Measurements from ENCODE around the gene INPP5A.
"Not testable (repeated sequence)": the region's sequence is repeated elsewhere in the genome, so short reads cannot be mapped to it uniquely, and the experiment has no call there.

The INPP5A gene

DNA sequence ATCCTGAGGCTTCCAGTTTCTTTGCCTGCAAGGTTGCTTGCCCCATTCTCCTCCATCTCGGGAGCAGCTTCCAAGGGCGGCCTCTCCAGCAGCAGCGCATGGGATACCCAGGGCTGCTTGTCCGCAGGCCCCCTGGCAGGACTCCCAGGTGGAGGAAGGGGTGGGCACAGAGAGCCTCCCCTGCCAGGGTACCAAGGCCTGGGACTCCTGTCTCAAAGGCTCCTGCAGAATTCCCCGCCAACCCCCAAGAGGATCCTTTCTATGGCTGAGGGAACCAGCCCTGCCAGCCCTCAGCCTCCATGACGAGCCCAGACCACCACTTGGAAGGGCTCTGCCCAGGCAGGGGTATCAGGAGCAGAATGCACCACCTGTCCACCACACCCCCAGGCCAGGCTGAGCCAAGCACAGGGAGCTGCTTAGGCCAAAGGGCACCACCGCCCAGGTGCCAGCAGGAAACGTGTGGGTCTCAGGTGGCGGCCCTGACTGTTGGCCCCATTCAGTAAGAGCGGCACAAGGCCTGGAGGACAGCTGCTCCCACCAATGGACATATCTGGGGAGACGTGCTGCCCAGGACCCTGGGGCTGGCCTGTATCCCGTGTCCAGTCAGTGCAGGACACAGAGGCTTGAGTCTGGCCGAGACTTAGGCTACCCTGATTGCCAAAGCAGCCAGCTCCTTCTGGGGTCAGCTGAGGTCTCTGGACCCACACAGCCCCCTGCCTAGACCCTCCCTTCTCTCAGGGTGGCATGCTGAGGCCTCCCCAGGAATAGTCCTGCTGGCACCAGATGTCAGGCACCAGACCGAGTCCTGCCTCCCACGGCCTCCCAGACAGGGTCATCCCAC, 33.8 kb upstream of the INPP5A start:
- DNase-seq (ENCODE audit: low spot score): no peak

DNA sequence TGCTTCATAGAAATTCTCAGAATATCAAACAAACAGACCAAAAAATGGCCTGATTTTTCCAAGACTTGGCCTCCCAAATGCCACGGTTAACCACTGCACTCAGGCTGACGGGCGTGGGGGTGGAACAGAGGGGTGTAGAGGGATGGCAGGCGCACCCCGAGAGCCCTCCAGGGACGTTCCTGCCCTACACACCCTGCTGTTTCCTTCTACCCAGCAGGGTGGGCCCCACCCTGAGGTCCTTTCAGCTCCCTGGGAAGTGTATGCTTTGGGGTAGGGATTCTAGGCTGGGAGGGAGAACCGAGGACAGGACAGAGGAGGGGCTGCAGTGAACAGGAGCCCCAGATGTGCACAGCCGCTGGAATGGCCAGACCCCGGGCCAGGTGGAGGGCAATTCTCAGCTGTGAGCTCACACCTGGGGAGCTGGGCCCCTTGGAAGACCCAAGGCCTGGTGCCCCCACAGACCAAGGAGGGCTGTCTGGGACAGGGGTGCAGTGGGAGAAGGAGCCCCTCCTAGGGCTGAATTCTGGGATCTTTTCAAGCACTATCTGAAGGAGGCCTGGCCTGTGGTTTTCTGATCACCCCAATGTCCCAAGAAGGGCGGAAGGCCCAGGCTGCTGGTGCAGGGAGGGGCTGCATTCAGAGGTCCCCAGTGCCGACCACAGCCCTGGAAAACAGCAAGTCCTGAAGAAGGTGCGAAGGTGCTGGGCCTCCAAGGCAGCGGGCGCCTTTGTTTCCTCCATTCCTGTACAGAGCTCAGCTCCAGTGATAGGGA, 32.9 kb upstream of the INPP5A start:
- no peak for DNase-seq (ENCODE audit: low spot score)

DNA sequence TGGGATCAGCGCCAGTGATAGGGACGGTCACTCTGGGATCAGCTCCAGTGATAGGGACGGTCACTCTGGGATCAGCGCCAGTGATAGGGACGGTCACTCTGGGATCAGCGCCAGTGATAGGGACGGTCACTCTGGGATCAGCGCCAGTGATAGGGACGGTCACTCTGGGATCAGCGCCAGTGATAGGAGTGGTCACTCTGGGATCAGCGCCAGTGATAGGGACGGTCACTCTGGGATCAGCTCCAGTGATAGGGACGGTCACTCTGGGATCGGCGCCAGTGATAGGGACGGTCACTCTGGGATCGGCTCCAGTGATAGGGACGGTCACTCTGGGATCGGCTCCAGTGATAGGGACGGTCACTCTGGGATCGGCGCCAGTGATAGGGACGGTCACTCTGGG, 32.0 kb upstream of the INPP5A start:
- not testable (repeated sequence) for DNase-seq (ENCODE audit: low spot score)

DNA sequence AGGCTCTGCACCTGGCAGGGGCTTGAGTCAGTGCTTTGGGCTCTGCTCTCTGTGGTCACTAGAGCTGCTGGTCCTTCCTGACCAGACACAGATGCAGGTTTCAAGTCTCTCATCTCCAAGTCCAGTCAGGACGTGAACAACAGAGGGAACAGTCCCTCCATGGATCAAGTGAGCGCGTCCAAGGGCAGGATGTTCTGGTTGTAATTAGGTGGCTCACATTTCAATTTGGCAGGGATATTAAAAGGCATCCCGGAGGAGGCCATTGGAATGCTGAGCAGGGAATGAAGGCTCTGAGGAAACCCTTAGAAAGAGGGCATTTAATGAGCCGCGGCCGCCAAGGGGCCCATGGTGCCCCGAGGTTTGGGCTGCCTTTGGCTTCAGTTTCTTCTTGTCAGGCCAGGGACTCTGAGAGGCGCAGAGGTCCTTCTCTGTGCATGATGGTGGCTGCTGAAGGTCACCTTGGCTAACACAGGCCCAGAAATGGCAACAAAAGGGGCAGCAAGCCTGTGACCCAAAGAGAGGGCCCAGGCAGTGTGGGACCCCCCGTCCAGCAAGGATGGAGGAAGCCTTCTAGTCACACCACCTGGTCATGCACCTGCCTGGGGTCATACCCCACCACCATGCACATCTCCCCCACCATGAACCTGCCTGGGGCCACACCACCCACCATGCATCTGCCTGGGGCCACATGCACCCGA, 30.7 kb upstream of the INPP5A start:
- DNase-seq (ENCODE audit: low spot score): no peak

DNA sequence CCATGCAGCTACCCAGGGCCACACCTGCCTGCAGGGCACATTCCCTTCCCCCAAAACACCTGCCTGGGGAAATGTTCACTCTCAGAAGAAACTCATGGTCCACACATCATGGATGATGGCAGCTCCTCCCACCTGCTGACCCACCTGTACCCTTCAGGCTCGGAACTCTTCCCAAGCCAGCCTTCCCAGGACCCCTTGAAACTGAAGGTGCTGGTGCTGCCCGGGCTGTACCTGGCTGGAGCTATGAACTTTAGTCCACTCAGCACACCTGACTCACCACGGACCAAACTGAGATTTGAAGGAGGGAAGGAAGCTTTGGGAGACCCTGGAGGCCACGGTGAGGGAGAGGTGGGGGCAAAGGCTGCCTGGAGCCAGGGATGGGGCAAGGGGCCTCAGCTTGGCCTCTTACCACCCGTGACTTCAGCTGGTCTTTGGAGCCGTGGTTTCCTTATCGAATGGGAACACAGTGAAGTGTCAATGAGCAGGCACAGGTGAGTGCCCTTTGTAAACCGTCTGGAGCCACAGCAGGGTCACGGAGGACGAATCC, 30.1 kb upstream of the INPP5A start:
- DNase-seq (ENCODE audit: low spot score): no peak

DNA sequence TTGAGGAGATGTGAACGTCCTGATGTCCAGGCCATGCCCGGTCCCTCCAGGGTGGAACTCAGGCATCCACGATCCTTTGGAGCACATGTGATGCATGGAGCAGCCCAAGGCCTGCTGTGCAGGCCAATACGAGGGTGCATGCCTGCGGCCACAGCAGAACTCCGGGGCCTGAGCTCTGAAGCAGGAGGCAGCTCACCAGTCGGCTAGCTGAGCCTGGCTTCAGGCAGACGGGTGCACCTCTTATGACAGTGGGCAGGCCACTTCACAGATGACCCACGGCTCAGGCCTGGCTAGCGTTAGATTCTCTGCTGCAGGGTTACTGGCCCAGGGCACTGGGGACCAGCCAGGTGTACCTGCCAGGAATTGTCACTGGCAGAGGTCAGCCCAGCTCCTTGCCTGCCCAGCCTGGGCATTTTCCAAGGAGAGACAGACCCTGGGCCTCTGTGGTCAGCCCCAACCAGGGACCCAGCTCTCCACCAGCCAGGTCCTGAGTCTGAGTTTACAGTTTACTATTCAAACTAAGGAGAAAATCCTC, 29.6 kb upstream of the INPP5A start:
- no peak for DNase-seq (ENCODE audit: low spot score)

DNA sequence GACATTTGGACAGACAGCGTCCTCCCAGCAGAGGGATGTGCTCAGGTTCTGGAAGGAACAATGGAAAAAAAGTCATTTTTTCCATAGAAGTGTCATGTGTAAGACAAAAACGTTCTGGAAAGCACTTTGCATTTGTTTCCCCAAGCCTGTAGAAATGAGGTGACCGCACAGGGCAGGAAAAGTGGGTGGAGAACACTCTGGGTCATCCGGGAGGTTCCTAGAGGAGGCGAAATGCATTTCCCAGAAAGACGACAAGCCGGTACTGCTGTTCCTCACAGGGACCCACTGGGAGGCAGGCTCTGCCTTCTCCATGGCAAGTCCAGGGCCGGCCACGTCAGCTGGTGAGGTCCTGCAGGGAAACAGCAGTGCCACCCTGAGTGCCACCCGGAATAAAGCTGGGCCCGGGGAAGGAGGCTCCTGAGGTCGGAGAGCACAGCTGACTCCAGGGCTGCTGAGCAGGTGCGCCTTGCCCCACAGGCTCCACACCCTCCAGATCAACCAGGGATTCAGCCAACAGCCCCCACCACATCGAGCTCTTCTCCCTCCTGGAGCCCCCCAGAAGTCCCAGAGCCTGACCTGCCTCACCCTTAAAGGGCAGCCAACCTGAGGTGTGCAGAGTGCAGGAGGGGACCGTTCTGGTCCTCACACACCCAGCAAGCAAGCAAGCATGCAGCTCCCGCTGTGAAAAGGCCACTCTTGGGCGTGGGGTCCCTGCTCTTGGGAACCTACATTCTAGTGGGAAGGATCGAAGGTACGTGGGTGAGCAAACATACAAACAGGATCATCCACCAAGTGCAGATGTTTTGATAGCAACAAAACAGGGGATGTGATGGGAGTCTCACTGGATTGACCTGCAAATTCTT, 28.8 kb upstream of the INPP5A start:
- DNase-seq (ENCODE audit: low spot score): no peak

DNA sequence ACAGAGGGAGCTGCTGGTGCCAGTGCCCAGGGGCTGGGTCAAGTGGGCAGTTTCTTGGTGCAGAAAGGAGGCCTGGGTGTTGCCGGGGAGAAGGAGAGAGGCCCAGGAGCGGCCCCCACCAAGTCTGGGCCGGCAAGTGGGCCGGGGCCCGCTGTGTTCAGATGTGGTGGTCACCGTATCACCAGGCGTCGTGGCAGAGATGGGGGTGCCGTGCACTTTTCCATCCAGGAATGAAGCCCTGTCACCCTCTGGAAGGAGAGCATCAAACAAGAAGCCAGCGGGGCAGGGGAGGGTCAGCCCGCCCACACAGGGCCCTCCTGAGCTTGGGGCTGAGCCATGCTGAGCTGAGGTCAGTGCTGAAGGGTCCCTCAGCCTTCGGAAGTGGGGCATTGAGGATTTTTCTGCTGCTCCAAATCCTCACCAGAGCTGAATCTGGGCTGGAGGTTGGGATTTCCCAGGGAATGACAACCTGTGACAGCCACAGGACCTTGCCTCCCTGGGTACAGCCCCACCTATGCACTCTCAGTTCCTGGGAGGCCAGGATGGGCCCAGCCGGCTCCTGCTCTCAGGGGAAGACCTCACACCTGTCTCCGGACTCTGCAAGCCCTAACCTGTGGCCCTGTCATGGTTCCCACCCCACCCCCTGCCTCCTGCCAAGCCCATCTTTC, 27.9 kb upstream of the INPP5A start:
- DNase-seq (ENCODE audit: low spot score): no peak

DNA sequence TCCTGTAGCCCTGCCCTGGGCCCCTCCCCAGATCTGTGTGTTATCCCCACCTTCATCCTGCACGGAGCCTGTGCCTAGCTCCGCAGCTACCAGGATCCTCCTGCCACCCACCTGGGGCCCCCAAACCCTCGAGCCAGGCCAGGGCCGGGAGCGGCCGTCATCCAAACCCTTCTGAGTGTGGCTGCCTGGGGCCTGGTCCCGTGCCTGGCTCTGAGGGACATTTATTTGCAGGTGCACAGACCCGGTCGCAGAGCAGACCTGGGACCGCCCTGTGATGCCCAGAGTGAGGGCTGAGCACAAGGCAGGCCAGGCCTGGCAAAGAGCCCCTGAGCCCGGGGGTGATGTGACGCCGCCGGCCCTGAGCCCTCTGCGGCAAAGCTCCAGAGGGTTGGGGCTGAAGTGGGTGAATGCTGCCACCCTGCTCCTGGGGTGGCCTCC, 27.4 kb upstream of the INPP5A start:
- DNase-seq (ENCODE audit: low spot score): no peak

DNA sequence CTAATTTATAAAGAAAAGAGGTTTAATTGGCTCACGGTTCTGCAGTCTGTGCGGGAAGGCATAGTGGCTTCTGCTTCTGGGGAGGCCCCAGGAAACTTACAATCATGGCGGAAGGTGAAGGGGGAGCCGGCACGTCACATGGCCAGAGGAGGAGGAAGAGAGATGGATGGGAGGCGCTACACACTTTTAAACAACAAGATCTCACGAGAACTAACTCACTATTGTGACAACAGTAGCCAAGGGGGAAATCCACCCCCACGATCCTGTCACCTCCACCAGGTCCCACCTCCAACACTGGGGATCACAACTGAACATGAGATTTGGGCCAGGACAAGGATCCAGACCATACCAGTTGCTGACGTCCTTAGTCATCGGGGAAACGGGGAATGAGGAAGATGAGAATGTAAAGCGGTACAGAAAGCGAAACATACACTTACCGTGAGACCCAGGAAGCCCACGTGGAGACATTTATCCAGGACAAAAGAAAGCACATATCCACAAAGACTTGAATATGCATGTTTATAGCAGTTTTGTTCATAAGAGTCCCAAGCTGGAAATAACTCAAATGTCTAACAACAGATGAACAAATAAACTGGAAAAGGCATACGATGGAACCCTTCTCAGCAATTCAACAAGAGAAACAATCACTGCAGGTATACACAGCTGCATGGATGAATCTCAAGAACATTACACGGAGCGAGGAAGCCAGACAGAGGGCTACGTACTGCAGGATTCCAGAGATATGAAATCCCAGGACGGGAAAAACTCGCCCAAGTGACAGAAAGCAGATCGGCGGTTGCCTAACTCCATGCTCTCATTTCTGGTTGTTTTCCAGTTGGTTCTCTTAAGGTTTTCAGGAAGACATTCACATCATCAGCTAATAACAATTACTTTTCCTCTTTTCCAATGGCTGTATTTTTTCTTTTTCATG, 26.2 kb upstream of the INPP5A start:
- no peak for DNase-seq (ENCODE audit: low spot score)

DNA sequence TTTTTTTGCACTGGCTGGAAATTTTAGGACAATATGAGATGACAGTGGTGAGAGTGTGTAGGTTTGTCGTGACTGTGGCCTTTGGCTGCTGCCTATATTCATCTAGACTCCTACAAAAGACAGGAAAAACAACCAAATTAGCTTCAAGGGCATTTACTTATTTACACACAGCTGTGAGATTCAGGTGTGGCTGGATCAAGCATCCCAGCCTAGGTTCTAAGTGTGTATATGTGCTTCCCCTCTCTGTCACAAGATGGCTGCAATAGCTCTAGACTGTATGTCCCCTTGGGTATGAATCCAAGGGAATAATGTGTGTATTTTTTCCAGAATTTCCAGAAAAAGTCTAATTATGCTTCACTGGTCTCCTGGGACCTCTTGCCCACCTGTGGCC, 25.5 kb upstream of the INPP5A start:
- no peak for DNase-seq (ENCODE audit: low spot score)

DNA sequence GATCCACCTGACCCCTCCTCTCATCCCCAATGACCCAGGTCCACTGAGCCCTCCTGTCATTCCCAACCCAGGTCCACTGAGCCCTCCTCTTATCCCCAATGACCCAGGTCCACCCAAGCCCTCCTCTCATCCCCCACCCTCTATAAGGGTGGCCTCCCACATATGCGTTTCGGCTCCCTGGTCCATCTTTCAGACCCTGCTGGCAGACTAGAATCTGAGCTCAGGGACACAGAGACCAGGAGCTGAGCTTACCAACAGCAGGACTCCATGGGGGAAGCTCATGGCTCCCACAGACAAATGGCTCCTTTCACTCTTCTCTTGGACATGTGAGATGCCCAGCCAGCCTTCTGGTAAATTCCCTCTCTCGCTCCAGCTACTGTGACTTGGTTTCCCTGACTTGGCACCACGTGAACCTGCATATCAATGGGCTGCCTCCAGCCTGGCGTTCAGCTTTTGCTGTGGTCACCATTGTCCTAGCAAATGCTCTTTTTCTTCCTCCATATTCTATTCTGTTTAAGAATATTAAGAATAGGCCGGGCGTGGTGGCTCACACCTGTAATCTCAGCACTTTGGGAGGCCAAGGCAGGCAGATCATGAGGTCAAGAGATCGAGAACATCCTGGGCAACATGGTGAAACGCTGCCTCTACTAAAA, 24.8 kb upstream of the INPP5A start:
- no peak for DNase-seq (ENCODE audit: low spot score)

DNA sequence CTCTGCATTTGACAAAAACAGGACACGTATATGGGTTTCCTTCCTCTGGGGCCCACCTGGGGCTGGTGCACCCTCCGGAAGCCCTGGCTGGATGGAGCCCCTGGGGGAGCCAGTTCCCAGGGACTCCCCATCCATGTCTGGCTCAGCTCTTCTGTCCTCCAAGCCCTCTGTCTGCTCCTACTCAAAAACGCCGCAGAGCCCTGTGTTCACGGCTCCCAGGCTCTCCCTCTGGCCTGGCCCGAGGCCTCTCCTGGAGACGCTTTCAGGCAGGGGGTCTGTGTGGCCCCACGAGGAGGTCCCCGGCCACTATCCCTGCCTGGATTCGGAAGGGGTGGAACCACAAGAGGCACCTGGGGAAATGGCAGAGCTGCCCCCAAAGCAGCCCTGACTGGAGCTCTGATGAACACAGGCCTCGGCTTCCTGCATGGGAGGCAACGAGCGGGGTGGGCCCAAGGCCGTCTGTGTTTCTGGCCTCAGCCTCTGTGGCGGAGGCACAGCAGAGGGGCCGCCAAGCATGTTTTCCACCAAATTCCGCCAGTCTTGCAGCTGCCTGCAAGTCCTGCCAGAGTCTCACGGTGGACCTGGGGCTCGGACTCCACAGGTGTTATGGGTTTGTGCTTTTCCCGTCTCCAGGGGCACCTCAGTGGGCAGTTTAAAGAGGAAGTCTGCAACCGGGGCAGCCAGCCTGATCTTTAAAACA, 22.6 kb upstream of the INPP5A start:
- DNase-seq (ENCODE audit: low spot score): no peak

DNA sequence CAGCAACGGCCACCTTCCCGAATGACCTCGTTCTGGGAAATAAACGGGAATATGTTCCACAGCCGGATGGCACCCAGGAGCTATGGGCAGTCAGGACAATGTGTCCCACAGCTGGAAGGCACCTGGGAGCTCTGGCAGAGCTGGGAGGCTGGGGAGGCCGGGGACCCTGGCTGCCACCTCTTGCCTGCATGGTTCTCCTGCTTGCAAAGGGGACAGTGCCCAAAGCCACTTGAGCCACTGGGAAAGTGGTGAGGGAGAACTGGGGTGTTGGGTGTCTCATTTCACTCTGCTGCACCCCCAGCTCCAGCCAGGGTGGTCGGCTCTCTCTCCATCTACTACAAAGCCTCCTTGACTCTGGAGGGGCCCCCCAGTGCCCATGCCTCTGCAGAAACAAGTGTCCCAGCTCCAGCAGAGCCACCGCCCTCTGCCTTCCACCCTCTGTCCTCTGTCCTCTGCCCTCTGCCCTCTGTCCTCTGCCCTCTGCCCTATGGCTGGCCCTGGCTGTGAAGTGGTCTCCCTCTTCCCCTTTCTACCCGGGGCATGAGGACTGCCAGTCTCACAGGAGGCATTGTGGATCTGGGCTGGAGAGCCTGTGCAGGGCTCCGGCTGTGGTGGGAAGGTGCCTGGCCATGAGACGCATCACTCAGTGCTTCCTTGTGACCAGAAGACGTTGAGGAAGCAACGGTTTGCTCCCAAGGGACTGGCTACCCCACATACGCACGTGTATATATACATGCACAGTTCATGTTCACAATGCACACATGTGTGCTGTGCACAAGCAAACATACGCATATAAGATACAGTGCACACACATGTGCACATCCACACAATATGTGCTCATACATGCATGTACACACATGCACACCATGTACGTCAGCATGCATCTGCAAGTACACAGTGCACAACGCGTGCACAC, 21.5 kb upstream of the INPP5A start:
- no peak for DNase-seq (ENCODE audit: low spot score)

DNA sequence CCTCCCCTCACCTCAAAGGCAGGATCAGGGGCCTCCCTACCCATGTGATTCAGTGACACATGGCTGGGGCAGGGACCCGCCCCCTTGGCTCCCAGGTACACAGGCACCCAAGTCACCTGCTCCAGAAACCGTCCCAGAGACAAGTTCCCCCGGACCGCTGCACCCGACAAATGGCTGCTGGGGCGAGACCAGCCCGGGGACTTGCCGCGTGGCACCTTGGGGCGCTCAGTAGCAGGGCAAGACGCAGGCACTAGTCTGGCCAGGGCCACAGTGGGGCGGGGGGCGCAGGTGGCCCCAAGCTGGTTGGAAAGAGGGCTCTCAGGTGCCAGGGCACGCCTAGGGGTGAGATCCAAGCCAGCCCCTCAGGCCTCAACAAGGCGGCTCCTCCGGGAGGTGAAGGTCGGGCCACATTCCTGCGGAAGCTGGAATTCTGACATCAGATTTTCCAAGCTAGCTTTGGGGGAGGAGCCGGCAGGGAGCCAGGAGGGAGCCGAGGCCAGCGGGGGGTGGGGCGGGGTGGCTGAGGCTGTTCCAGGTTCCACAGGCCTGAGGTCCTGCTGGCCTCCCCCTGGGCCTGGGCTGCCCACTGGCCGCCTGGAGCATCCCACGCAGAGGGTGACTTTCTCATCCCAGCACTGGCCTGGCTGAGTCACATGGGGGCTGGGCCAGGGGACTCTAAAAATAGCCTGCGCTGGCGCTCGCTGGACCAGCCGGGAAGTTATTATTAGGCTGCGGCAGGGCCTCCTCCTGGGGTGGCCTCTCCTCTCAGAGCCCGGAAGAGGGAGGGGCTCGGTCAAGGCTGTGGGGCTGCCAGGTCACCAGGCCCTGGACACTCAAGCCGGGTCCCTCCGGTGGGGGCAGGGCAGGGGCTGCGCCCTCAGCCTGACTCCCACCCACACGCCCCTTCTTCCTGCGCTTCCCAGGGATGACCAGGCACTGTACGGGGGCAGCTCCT, 20.5 kb upstream of the INPP5A start:
- peak; percentile 86 for DNase-seq (ENCODE audit: low spot score)

DNA sequence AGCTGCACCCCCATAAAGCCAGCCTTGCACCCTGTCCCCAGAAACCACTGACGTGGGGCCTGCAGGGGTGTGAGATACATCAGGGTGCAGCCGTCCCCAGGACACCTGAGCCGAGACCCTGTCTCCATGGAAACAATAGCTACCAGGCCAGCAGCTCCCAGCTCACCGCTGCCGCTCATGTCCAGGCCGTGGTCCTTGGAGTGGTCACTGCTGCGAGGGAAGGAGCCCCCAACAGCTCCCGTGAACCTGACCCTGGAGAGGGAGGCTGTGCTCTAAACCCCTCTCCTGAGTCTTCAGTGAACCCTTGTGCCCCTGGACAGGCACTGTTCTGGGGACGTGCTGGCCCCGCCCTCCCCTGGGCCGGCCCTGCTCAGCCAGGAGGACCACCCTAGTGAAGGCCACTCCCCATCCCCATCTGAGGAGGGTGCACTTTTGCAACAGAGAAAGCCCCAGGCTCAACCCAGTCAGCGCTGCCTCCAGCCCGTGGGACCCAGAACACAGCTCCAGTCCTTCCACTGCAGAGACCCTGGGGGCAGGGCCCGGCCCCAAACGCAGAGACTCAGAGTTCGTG, 19.6 kb upstream of the INPP5A start:
- DNase-seq (ENCODE audit: low spot score): no peak

Data from SW480 (cell line).